ENCODE results near the gene HELZ. TPM values are rescaled to one million over a fixed set of nuclear protein-coding genes. Genes with fewer than 3 reads are reported as not detected.
"Not testable (repeated sequence)": the region's sequence is repeated elsewhere in the genome, so short reads cannot be mapped to it uniquely, and the experiment has no call there.

HELZ gene
- total and polyA plus RNA-seq, 4 donors, result 5.5 to 175 (median 27.8) TPM

DNA sequence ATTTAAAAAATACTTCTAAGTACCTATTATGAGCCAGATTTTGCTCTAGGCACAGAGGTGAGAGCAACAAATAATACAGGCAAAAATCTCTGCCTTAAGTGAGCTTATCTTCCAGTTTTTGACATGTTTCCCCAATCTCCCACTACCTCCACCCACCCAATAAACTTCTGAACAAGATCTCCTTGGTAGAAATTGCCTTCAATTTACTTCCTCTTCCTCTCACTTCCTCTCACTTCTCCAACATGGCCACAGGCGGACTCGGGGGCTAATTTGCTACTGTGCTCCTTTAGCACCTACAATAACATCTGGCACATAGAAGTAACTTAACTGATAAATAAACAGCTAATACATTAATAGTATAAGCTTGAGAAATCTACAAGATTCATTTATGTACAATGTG lies 118.0 kb downstream of the HELZ start:
- peaks cover 0 to 4% (median 0%) of the 10 kb centered on the region in 5 donors for H3K4me1 ChIP-seq (ENCODE audit: control insufficient read depth in 5 of 5, insufficient read depth in 5 of 5, low read length in 5 of 5)
- no peak overlapping the region for H3K4me3 ChIP-seq
- H3K27me3 ChIP-seq (ENCODE audit: control insufficient read depth in 3 of 3, insufficient read depth in 3 of 3, low read length in 2 of 3), result no peaks in the 10 kb centered on the region
- H3K9me3 ChIP-seq (ENCODE audit: control insufficient read depth in 4 of 4, insufficient read depth in 3 of 4, low read length in 3 of 4), result no peaks in the 10 kb centered on the region
- 13 to 31% methylated on average over 2 of the region's 2 CpGs for WGBS, 2 donors
- H3K9ac ChIP-seq (ENCODE audit: insufficient read depth in 1 of 2, low read length in 2 of 2), result no peak overlapping the region
- no peak for DNase-seq
- peaks cover 5 to 20% (median 8%) of the 10 kb centered on the region in 4 donors for H3K36me3 ChIP-seq (ENCODE audit: control insufficient read depth in 4 of 4, insufficient read depth in 4 of 4, low read length in 4 of 4)
- ATAC-seq (ENCODE audit: insufficient read depth, low FRiP score), result no peak
- TF ChIP-seq, protein P1, sequence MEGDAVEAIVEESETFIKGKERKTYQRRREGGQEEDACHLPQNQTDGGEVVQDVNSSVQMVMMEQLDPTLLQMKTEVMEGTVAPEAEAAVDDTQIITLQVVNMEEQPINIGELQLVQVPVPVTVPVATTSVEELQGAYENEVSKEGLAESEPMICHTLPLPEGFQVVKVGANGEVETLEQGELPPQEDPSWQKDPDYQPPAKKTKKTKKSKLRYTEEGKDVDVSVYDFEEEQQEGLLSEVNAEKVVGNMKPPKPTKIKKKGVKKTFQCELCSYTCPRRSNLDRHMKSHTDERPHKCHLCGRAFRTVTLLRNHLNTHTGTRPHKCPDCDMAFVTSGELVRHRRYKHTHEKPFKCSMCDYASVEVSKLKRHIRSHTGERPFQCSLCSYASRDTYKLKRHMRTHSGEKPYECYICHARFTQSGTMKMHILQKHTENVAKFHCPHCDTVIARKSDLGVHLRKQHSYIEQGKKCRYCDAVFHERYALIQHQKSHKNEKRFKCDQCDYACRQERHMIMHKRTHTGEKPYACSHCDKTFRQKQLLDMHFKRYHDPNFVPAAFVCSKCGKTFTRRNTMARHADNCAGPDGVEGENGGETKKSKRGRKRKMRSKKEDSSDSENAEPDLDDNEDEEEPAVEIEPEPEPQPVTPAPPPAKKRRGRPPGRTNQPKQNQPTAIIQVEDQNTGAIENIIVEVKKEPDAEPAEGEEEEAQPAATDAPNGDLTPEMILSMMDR (IDR thresholded peaks at IDR 0.05; ENCODE audit: control extremely low read depth, extremely low read depth), result no peak
- no peak overlapping the region for H3K27ac ChIP-seq (ENCODE audit: low read depth in 1 of 2, low read length in 1 of 2)

DNA sequence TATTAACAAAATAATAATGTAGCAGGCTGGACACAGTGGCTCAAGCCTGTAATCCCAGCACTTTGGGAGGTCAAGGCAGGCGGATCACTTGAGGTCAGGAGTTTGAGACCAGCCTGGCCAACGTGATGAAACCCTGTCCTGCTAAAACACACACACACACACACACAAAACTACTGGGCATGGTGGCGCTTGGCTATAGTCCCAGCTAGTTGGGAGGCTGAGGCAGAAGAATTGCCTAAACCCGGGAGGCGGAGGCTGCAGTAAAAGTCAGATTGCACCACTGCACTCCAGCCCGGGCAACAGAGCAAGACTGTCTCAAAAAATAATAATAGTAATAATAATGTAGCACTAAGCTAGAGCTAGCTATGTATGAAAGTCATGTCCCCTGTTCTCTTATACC lies 118.5 kb downstream of the HELZ start:
- H3K9ac ChIP-seq (ENCODE audit: insufficient read depth in 1 of 2, low read length in 2 of 2); ATAC-seq (ENCODE audit: insufficient read depth, low FRiP score); H3K4me1 ChIP-seq (ENCODE audit: control insufficient read depth in 5 of 5, insufficient read depth in 5 of 5, low read length in 5 of 5); H3K27me3 ChIP-seq (ENCODE audit: control insufficient read depth in 3 of 3, insufficient read depth in 3 of 3, low read length in 2 of 3); H3K27ac ChIP-seq (ENCODE audit: low read depth in 1 of 2, low read length in 1 of 2); DNase-seq; H3K4me3 ChIP-seq; H3K9me3 ChIP-seq (ENCODE audit: control insufficient read depth in 4 of 4, insufficient read depth in 3 of 4, low read length in 3 of 4): not testable (repeated sequence)
- peaks cover 5 to 20% (median 8%) of the 10 kb centered on the region in 4 donors for H3K36me3 ChIP-seq (ENCODE audit: control insufficient read depth in 4 of 4, insufficient read depth in 4 of 4, low read length in 4 of 4)
- 93 to 94% methylated on average over 6 of the region's 6 CpGs for WGBS, 2 donors

DNA sequence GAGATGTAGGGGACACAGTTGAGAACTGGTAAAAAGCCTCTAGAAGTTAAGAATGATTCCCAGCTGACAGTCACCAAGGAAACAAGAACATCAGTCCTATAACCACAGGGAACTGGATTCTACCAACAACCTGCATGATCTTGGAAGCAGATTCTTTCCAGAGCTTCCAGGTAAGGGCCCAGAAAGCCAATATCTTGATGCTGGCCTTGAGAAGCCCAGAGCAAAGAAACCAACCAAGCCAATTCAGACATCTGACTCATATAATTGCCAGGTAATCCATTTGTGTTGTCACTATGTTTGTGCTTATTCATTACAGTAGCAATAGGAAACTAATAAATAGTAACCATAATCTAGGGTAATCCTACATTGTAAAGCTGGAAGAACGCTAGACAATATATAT lies 119.1 kb downstream of the HELZ start:
- no peak for DNase-seq
- Histone ChIP-seq H3K27me3 (ENCODE audit: control insufficient read depth in 3 of 3, insufficient read depth in 3 of 3, low read length in 2 of 3) (no peaks in the 10 kb centered on the region), H3K9me3 (ENCODE audit: control insufficient read depth in 4 of 4, insufficient read depth in 3 of 4, low read length in 3 of 4) (no peaks in the 10 kb centered on the region), H3K9ac (ENCODE audit: insufficient read depth in 1 of 2, low read length in 2 of 2) (no peak overlapping the region), H3K4me3 (no peak overlapping the region), H3K36me3 (ENCODE audit: control insufficient read depth in 4 of 4, insufficient read depth in 4 of 4, low read length in 4 of 4) (peaks cover 5 to 20% (median 8%) of the 10 kb centered on the region in 4 donors), H3K4me1 (ENCODE audit: control insufficient read depth in 5 of 5, insufficient read depth in 5 of 5, low read length in 5 of 5) (peaks cover 0 to 6% (median 0%) of the 10 kb centered on the region in 5 donors), H3K27ac (ENCODE audit: low read depth in 1 of 2, low read length in 1 of 2) (no peak overlapping the region)
- no peak for ATAC-seq (ENCODE audit: insufficient read depth, low FRiP score)
- TF ChIP-seq, protein P1 (IDR thresholded peaks at IDR 0.05; ENCODE audit: control extremely low read depth, extremely low read depth), result no peak
- WGBS, 2 donors, result 95 to 100% methylated on average over 1 of the region's 1 CpG

DNA sequence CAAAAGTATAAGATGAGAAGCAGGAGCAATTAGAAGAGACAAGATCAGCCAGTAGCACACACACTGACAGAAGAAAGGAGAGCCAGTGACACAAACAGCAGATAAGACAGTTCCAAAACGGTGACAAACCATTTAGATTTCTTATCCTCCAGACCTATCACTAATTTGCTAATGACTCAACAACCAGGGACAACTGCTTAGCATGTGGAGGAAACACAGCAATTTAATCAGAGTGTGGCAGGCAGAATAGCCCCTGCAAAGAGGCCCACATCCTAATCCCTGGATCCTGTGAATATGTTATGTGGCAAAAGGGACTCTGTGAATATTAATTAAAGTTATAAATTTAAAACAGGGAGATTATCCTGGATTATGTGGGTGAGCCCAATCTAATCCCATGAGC lies 119.6 kb downstream of the HELZ start:
- H3K27ac ChIP-seq (ENCODE audit: low read depth in 1 of 2, low read length in 1 of 2), result peak overlapping the region in 1 of 2 donors; percentile 40
- WGBS, 2 donors, result 52 to 81% methylated on average over 1 of the region's 1 CpG

More for the DNA sequence above, 119.6 kb downstream of the HELZ start:
- H3K9ac ChIP-seq (ENCODE audit: insufficient read depth in 1 of 2, low read length in 2 of 2), result no peak overlapping the region
- no peak overlapping the region for H3K4me3 ChIP-seq
- H3K4me1 ChIP-seq (ENCODE audit: control insufficient read depth in 5 of 5, insufficient read depth in 5 of 5, low read length in 5 of 5), result peaks cover 0 to 10% (median 0%) of the 10 kb centered on the region in 5 donors
- H3K27me3 ChIP-seq (ENCODE audit: control insufficient read depth in 3 of 3, insufficient read depth in 3 of 3, low read length in 2 of 3), result no peaks in the 10 kb centered on the region
- ATAC-seq (ENCODE audit: insufficient read depth, low FRiP score) (no peak), DNase-seq (no peak)
- TF ChIP-seq, protein P1 (IDR thresholded peaks at IDR 0.05; ENCODE audit: control extremely low read depth, extremely low read depth), result no peak
- peaks cover 5 to 21% (median 8%) of the 10 kb centered on the region in 4 donors for H3K36me3 ChIP-seq (ENCODE audit: control insufficient read depth in 4 of 4, insufficient read depth in 4 of 4, low read length in 4 of 4)
- no peaks in the 10 kb centered on the region for H3K9me3 ChIP-seq (ENCODE audit: control insufficient read depth in 4 of 4, insufficient read depth in 3 of 4, low read length in 3 of 4)

All from lung (tissue), 12 donors.